H9 (cell line): ENCODE measurements around the gene CCND3. TPM values are rescaled to one million over a fixed set of nuclear protein-coding genes. Genes with fewer than 3 reads are reported as not detected.
A peak's percentile ranks its signal among the peaks of the same experiment; 100 is the strongest.

Experiments used
- DNase-seq: peaks from one replicate; pipeline ENCODE4 v3.0.0-alpha.2; 2017
- H2AFZ ChIP-seq: one replicate; pipeline ENCODE4 v1.6.1; 2013; ENCODE audit warnings: mild to moderate bottlenecking, low read length, control low read depth, moderate library complexity
- H2AK5ac ChIP-seq: 2 replicates; pipeline ENCODE4 v1.6.1; 2013; ENCODE audit warnings: low read length, control low read depth, mixed read lengths; ENCODE audit not compliant: insufficient read length
- H2BK120ac ChIP-seq: one replicate; pipeline ENCODE4 v1.6.1; 2013; ENCODE audit warnings: low read depth, mild to moderate bottlenecking, low read length, control low read depth, inconsistent platforms; ENCODE audit not compliant: poor library complexity, severe bottlenecking
- H2BK12ac ChIP-seq: 2 replicates; pipeline ENCODE4 v1.6.1; 2013; ENCODE audit warnings: low read length, control low read depth, mixed read lengths, low read depth; ENCODE audit not compliant: insufficient read length
- H2BK15ac ChIP-seq: 2 replicates; pipeline ENCODE4 v1.6.1; 2013; ENCODE audit warnings: low read depth, low read length, control low read depth
- H2BK20ac ChIP-seq: one replicate; pipeline ENCODE4 v1.6.1; 2013; ENCODE audit warnings: low read depth, mild to moderate bottlenecking, low read length, control low read depth, inconsistent platforms; ENCODE audit not compliant: poor library complexity, severe bottlenecking
- H2BK5ac ChIP-seq: 2 replicates; pipeline ENCODE4 v1.6.1; 2013; ENCODE audit warnings: low read length, control low read depth, mixed read lengths; ENCODE audit not compliant: insufficient read length
- H3K14ac ChIP-seq: 2 replicates; pipeline ENCODE4 v1.6.1; 2013; ENCODE audit warnings: low read length, control low read depth; ENCODE audit not compliant: insufficient read depth
- H3K18ac ChIP-seq: 2 replicates; pipeline ENCODE4 v1.6.1; 2013; ENCODE audit warnings: low read depth, mild to moderate bottlenecking, mixed read lengths, low read length, control low read depth; ENCODE audit not compliant: insufficient read length
- H3K23ac ChIP-seq: 2 replicates; pipeline ENCODE4 v1.6.1; 2013; ENCODE audit warnings: low read length, control low read depth, mixed read lengths, low read depth; ENCODE audit not compliant: insufficient read length
- H3K23me2 ChIP-seq: 2 replicates; pipeline ENCODE4 v1.6.1; 2013; ENCODE audit warnings: low read depth, mild to moderate bottlenecking, mixed read lengths, low read length, control low read depth; ENCODE audit not compliant: insufficient read length, poor library complexity, severe bottlenecking
- H3K27ac ChIP-seq: 2 replicates; pipeline ENCODE4 v1.5.1; 2013; ENCODE audit warnings: low read length, control low read depth, mixed read lengths, low read depth; ENCODE audit not compliant: insufficient read length
- H3K27me3 ChIP-seq: 2 replicates; pipeline ENCODE4 v1.6.1; 2013; ENCODE audit warnings: low read length, control low read depth, inconsistent platforms; ENCODE audit not compliant: insufficient read depth
- H3K4ac ChIP-seq: 2 replicates; pipeline ENCODE4 v1.6.1; 2013; ENCODE audit warnings: low read depth, mild to moderate bottlenecking, control low read depth, inconsistent platforms, low read length, moderate library complexity
- H3K4me1 ChIP-seq: 2 replicates; pipeline ENCODE4 v1.6.1; 2013; ENCODE audit warnings: low read length, control low read depth, inconsistent platforms; ENCODE audit not compliant: insufficient read depth
- H3K4me2 ChIP-seq: 2 replicates; pipeline ENCODE4 v1.6.1; 2013; ENCODE audit warnings: low read length, control low read depth, mixed read lengths; ENCODE audit not compliant: insufficient read length, insufficient read depth
- H3K56ac ChIP-seq: 2 replicates; pipeline ENCODE4 v1.6.1; 2013; ENCODE audit warnings: low read depth, mild to moderate bottlenecking, mixed read lengths, low read length, control low read depth; ENCODE audit not compliant: insufficient read length
- H3K79me1 ChIP-seq: 2 replicates; pipeline ENCODE4 v1.6.1; 2013; ENCODE audit warnings: low read depth, mild to moderate bottlenecking, moderate library complexity, low read length, control low read depth, inconsistent platforms; ENCODE audit not compliant: insufficient read depth, poor library complexity, severe bottlenecking
- H3K79me2 ChIP-seq: 2 replicates; pipeline ENCODE4 v1.6.1; 2013; ENCODE audit warnings: low read length, control low read depth, inconsistent platforms; ENCODE audit not compliant: insufficient read depth
- H3K9ac ChIP-seq: 2 replicates; pipeline ENCODE4 v1.6.1; 2013; ENCODE audit warnings: low read length, control low read depth, mixed read lengths; ENCODE audit not compliant: insufficient read length; ENCODE audit errors: extremely low read depth
- H3K9me3 ChIP-seq: one replicate; pipeline ENCODE4 v1.6.1; 2013; ENCODE audit warnings: low read depth, low read length, inconsistent platforms; ENCODE audit not compliant: control insufficient read depth
- H3T11ph ChIP-seq: one replicate; pipeline ENCODE4 v1.6.1; 2013; ENCODE audit warnings: mild to moderate bottlenecking, low read length, control low read depth, inconsistent platforms
- H4K20me1 ChIP-seq: one replicate; pipeline ENCODE4 v1.6.1; 2013; ENCODE audit not compliant: control insufficient read depth, insufficient read length, insufficient read depth
- H4K5ac ChIP-seq: 2 replicates; pipeline ENCODE4 v1.6.1; 2013; ENCODE audit warnings: low read depth, mild to moderate bottlenecking, mixed read lengths, low read length, control low read depth; ENCODE audit not compliant: insufficient read length
- H4K8ac ChIP-seq: replicated peaks from 2 replicates; pipeline ENCODE4 v1.6.1; 2013; ENCODE audit warnings: low read length, control low read depth, mixed read lengths, low read depth; ENCODE audit not compliant: insufficient read length
- H4K91ac ChIP-seq: 2 replicates; pipeline ENCODE4 v1.6.1; 2013; ENCODE audit warnings: low read depth, mild to moderate bottlenecking, moderate library complexity, mixed read lengths, low read length, control low read depth; ENCODE audit not compliant: insufficient read length
- H3K27ac Mint-ChIP-seq, 3 experiments: 2 replicates in 2 of 3; 3 replicates in 1 of 3; pipeline ENCODE4 v1.8.0; 2020 to 2021; ENCODE audit warnings: mixed read lengths in 3 of 3, mild to moderate bottlenecking in 1 of 3, moderate library complexity in 1 of 3
- H3K27me3 Mint-ChIP-seq: 2 replicates; pipeline ENCODE4 v1.8.0; 2021; ENCODE audit warnings: low read depth, mild to moderate bottlenecking, moderate library complexity, mixed read lengths
- H3K36me3 Mint-ChIP-seq, 3 experiments: 2 replicates in 2 of 3; 3 replicates in 1 of 3; pipeline ENCODE4 v1.8.0; 2020 to 2021; ENCODE audit warnings: low read depth in 3 of 3, mixed read lengths in 3 of 3; ENCODE audit not compliant: insufficient read depth in 1 of 3
- H3K4me1 Mint-ChIP-seq, 2 experiments: 2 replicates each; pipeline ENCODE4 v1.8.0; 2020; ENCODE audit warnings: mixed read lengths in 2 of 2
- H3K4me3 Mint-ChIP-seq, 2 experiments: 2 replicates in 1 of 2; 3 replicates in 1 of 2; pipeline ENCODE4 v1.8.0; 2020 to 2021; ENCODE audit warnings: mild to moderate bottlenecking in 2 of 2, mixed read lengths in 2 of 2, moderate library complexity in 1 of 2
- H3K9me3 Mint-ChIP-seq, 2 experiments: 2 replicates in 1 of 2; 3 replicates in 1 of 2; pipeline ENCODE4 v1.8.0; 2020; ENCODE audit warnings: mild to moderate bottlenecking in 2 of 2, mixed read lengths in 2 of 2, moderate library complexity in 1 of 2
- CTCF ChIP-seq: fragments of 200-600 bp; sonication (generic); conservative IDR thresholded peaks from 3 replicates; pipeline ENCODE4 v1.8.0; 2021; ENCODE audit warnings: antibody characterized with exemption, mild to moderate bottlenecking
- whole genome bisulfite sequencing: extraction: QIAGEN DNeasy Blood & Tissue Kit; methylation state at CpG from one replicate; pipeline ENCODE4 v1.1.7; 2013; ENCODE audit warnings: missing lambda C conversion rate, low lambda C conversion rate, mixed read lengths; ENCODE audit not compliant: insufficient read length; ENCODE audit errors: extremely low coverage; 5-methylcytosine and 5-hydroxymethylcytosine counted together
- total RNA-seq: library from RNA; stranded (reverse); gene quantifications from 2 replicates; pipeline ENCODE4 v1.2.1, GENCODE V29; 2021

The CCND3 gene
- total RNA-seq, 1 experiment from 2014 or later = 24.2 TPM

- DNase-seq = peak; percentile 47
- no peaks in the 10 kb centered on the region for H3K9me3 Mint-ChIP-seq
- Histone ChIP-seq H4K5ac (no peak overlapping the region), H3K27ac (no peak overlapping the region), H3K18ac (no peak overlapping the region), H4K8ac (no peak overlapping the region), H3K79me2 (no peaks in the 10 kb centered on the region), H4K91ac (no peak overlapping the region), H3K4ac (no peak overlapping the region), H2BK15ac (no peak overlapping the region), H2BK12ac (no peak overlapping the region), H3K23ac (no peak overlapping the region), H3K14ac (no peak overlapping the region; the same call in 1 of the 2 replicates), H3K4me1 (peaks cover 16% of the 10 kb centered on the region; the same call in 1 of the 2 replicates), H2BK120ac (no peak overlapping the region), H3K9ac (peak overlapping the region; percentile 26), H3K79me1 (no peaks in the 10 kb centered on the region), H3K27me3 (no peaks in the 10 kb centered on the region), H4K20me1 (peaks cover 3% of the 10 kb centered on the region), H3T11ph (no peak overlapping the region), H3K56ac (no peak overlapping the region), H2BK5ac (no peak overlapping the region), H2AK5ac (no peak overlapping the region), H2BK20ac (no peak overlapping the region), H3K23me2 (peaks cover 7% of the 10 kb centered on the region), H2AFZ (no peak overlapping the region), H3K9me3 (no peaks in the 10 kb centered on the region), H3K4me2 (peak overlapping the region; percentile 81)
- WGBS = no CpG with 5 or more reads among the region's 38 CpGs
- H3K27me3 Mint-ChIP-seq = peaks cover 5% of the 10 kb centered on the region
- peaks cover 31 to 40% of the 10 kb centered on the region in 2 experiments for H3K4me1 Mint-ChIP-seq
- H3K4me3 Mint-ChIP-seq = peak overlapping the region; percentile 83 to 96
- H3K27ac Mint-ChIP-seq = no peak overlapping the region
- peaks cover 3 to 14% (median 11%) of the 10 kb centered on the region in 3 experiments; a peak in 6 of 7 replicates for H3K36me3 Mint-ChIP-seq
- TF ChIP-seq CTCF = no peak
Measured at GRCh38 chr6:41940759-41941279, 789 bp downstream of the CCND3 start.
